NCI-H1436 treated with DMSO at 0.1 percent for 48 hours (cell line): Measurements from ENCODE around the gene GCH1.

Experiments
- DNase-seq: peaks from one replicate; lab custom pipeline; 2025; lab: John Stamatoyannopoulos, UW

The GCH1 gene

DNA sequence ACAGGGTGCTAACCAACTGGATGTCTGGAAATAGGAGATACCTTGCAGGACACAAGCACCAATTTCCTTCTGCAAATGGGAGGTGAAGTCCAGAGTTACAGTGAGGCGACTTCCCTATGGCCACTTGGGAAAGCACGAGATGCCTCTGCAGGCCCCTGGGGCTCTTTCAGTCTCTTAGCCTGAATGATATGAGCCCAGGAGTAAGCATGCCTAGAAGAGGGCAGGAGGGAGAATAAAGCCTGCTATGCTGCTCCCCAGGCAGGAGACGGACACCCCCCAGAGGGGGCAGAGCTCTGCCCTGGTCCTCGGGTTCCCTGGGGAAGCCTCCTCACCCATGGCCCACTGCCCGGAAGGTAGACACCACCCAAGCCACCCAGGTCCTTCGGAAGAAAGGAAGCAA is 105.1 kb downstream of the GCH1 start:
- no peak for DNase-seq

DNA sequence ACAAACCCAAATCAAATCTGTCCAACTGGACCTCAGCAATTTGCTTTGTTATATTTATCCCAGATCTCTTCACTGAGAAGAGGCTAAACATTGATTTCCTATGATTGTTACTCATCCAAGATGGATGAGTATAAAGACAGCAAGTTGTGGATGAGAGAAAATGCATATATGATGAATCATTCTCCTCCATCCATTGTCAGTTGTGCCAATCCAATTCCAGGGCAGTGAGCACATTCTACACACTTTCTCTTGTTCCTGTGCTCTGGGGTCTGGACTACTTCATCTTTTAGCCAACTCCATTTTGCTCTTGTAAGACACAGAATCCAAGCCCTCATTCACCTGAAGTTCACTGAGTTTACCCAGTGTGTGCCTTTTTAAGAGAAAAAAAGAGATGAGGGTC is 105.7 kb downstream of the GCH1 start:
- no peak for DNase-seq

DNA sequence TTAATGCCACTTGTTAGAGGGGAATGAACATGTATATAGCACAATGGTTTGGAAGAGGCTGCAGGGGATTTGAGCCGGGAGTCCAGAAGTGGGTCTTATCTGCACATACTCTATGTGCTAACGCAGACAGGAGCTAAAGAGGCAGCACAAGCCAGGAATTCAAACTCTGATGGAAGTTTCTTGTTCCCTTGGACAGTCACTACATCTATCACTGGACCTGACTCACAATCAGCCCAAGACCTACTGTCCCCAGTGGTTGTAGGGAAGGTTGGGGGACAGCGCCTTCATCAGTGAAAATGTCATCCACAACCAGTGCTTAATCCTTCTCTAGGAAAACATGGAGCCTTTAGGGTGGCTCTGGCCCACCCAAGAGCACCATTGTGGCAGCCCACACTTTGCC is 107.8 kb downstream of the GCH1 start:
- DNase-seq, result no peak

DNA sequence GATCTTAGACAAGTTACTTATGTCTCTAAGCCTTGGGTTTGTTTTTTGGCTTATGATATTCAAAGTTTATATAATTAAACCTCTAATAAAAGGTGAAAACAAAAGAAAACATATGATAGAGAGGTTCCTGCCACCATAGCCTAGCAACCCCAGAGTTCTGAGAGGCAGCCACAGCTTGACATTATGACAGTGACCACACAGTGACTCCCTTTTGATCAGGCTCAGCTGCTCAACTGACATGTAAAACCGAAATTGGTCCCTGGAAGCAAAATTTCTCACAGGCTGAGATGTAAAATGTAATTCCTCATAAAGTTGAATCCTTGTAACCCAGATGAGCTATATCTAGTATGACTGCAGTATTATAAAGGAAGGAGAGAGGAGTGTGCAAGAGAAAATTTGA is 108.5 kb downstream of the GCH1 start:
- DNase-seq, result no peak

DNA sequence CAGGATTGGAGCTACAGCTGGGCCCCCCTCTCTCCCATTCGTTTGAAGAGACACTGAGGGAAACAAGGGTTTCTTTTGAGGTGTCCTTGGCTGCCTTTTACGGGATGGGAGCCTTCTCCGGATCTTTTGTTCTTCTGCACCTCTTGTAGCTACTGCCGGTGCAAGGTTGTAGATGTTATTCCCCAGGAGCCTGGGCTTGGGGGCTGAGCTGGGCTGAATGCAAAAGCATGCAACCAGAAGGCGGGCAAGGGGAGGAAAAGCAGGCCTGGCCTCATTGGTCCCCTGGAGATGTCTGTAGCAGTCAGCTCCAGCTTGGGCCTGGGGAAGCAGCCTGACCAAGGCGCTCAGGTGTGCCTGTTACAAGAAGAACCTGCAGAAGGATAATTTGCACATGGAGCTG is 110.3 kb downstream of the GCH1 start:
- DNase-seq, result no peak
